Endothelial cell (in vitro differentiated cells): ENCODE results near the gene NDST1. TPM values are rescaled to one million over a fixed set of nuclear protein-coding genes. Genes with fewer than 3 reads are reported as not detected.

Source experiments
- DNase-seq: peaks from one replicate; pipeline ENCODE4 v3.0.0; 2021; ENCODE audit warnings: low spot score
- H3K27ac Mint-ChIP-seq: one replicate; pipeline ENCODE4 v1.8.0; 2021; ENCODE audit warnings: mixed read lengths, inconsistent platforms; ENCODE audit not compliant: unreplicated experiment
- H3K27me3 Mint-ChIP-seq: one replicate; pipeline ENCODE4 v1.8.0; 2021; ENCODE audit warnings: mild to moderate bottlenecking, moderate library complexity, mixed read lengths, inconsistent platforms; ENCODE audit not compliant: unreplicated experiment
- H3K36me3 Mint-ChIP-seq: one replicate; pipeline ENCODE4 v1.8.0; 2021; ENCODE audit warnings: mild to moderate bottlenecking, low read depth, mixed read lengths, inconsistent platforms; ENCODE audit not compliant: unreplicated experiment
- H3K4me1 Mint-ChIP-seq: one replicate; pipeline ENCODE4 v1.8.0; 2021; ENCODE audit warnings: mild to moderate bottlenecking, mixed read lengths, inconsistent platforms; ENCODE audit not compliant: unreplicated experiment
- H3K4me3 Mint-ChIP-seq: one replicate; pipeline ENCODE4 v1.8.0; 2021; ENCODE audit warnings: mild to moderate bottlenecking, mixed read lengths, inconsistent platforms; ENCODE audit not compliant: unreplicated experiment
- H3K9me3 Mint-ChIP-seq: one replicate; pipeline ENCODE4 v1.8.0; 2021; ENCODE audit warnings: mixed read lengths, inconsistent platforms; ENCODE audit not compliant: unreplicated experiment
- total RNA-seq: library from RNA; stranded (reverse); fragmentation: NEBNext Ultra II Directional; extraction: Animal tissue kit (Norgen Biotek cat#: 25700); gene quantifications from one replicate; pipeline ENCODE4 v1.2.1, GENCODE V29; 2021; ENCODE audit not compliant: unreplicated experiment
- TF ChIP-seq, protein P1 (sequence below): fragments of 200-600 bp; sonication (generic); IDR thresholded peaks from one replicate; pipeline ENCODE4 v1.5.0; 2021; ENCODE audit warnings: antibody characterized with exemption; ENCODE audit not compliant: unreplicated experiment

Gene NDST1
- total RNA-seq, 1 donor from 2014 or later = 178 TPM

DNA sequence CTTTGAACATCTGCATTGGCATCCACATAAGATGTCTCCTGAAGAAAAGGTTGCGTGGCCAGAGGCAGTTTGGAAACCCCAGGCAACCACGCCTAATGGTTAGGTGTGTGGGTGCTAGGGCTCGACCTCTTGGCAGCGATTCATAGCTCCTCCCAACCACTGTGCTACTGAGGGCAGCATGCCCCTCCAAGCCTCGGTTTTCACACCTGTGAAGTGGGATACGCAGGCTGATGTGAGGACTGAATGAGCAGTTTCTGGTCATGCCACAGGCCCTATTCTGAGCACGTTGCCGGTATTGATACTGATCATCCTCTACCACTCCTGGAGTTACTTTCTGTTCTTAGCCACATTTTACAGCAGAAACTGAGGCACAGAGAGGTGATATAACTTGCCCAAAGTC lies 19.1 kb downstream of the NDST1 start:
- H3K4me1 Mint-ChIP-seq = peaks cover 16% of the 10 kb centered on the region
- H3K27me3 Mint-ChIP-seq = peaks cover 4% of the 10 kb centered on the region

GRCh38 chr5:150527808-150528207 lies 19.9 kb downstream of the NDST1 start:
- peaks cover 8% of the 10 kb centered on the region for H3K4me1 Mint-ChIP-seq
- H3K27ac Mint-ChIP-seq = no peak overlapping the region
- no peak for DNase-seq
- peaks cover 6% of the 10 kb centered on the region for H3K27me3 Mint-ChIP-seq
- H3K9me3 Mint-ChIP-seq = no peaks in the 10 kb centered on the region
- no peak overlapping the region for H3K4me3 Mint-ChIP-seq
- TF ChIP-seq, protein P1, sequence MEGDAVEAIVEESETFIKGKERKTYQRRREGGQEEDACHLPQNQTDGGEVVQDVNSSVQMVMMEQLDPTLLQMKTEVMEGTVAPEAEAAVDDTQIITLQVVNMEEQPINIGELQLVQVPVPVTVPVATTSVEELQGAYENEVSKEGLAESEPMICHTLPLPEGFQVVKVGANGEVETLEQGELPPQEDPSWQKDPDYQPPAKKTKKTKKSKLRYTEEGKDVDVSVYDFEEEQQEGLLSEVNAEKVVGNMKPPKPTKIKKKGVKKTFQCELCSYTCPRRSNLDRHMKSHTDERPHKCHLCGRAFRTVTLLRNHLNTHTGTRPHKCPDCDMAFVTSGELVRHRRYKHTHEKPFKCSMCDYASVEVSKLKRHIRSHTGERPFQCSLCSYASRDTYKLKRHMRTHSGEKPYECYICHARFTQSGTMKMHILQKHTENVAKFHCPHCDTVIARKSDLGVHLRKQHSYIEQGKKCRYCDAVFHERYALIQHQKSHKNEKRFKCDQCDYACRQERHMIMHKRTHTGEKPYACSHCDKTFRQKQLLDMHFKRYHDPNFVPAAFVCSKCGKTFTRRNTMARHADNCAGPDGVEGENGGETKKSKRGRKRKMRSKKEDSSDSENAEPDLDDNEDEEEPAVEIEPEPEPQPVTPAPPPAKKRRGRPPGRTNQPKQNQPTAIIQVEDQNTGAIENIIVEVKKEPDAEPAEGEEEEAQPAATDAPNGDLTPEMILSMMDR = no peak
- peaks cover 25% of the 10 kb centered on the region for H3K36me3 Mint-ChIP-seq

More for the DNA sequence above, 19.1 kb downstream of the NDST1 start:
- DNase-seq = no peak
- no peaks in the 10 kb centered on the region for H3K9me3 Mint-ChIP-seq
- H3K4me3 Mint-ChIP-seq = peak overlapping the region; percentile 10
- TF ChIP-seq, protein P1 = no peak
- H3K36me3 Mint-ChIP-seq = peaks cover 30% of the 10 kb centered on the region
- H3K27ac Mint-ChIP-seq = no peak overlapping the region

- peaks cover 28% of the 10 kb centered on the region for H3K36me3 Mint-ChIP-seq
- peak overlapping the region; percentile 11 for H3K27ac Mint-ChIP-seq
- H3K27me3 Mint-ChIP-seq = peaks cover 5% of the 10 kb centered on the region
- no peaks in the 10 kb centered on the region for H3K4me1 Mint-ChIP-seq
- no peak overlapping the region for H3K4me3 Mint-ChIP-seq
- TF ChIP-seq, protein P1 = no peak
- DNase-seq = no peak
- no peaks in the 10 kb centered on the region for H3K9me3 Mint-ChIP-seq
These were observed 21.1 kb downstream of the NDST1 start for GRCh38 chr5:150528924-150529546.

DNA sequence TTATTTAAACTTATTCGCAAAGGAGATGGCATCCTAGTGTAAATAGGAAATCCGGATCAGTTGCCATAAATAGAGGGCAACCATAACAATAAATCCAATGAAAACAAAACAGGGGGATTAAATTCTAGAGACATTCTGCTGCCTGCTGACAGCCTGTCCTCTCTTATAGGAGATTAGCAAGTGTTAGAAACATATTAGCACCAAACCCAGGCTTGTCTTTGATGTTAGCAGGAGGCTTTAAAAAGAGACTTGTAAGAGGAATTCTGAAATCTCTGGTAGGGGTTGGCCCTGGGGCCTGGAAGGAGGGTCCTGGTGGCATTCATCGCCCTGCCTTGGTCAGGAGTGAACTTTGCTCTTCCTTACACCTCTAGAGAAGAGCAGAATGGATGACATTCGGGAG lies 21.6 kb downstream of the NDST1 start:
- DNase-seq = no peak

GRCh38 chr5:150530423-150530822 lies 22.5 kb downstream of the NDST1 start:
- TF ChIP-seq, protein P1 = no peak
- Mint-ChIP-seq H3K27ac (no peak overlapping the region), H3K36me3 (peaks cover 42% of the 10 kb centered on the region), H3K4me1 (no peaks in the 10 kb centered on the region), H3K4me3 (no peak overlapping the region), H3K27me3 (peaks cover 9% of the 10 kb centered on the region), H3K9me3 (no peaks in the 10 kb centered on the region)
- DNase-seq = no peak

More for the DNA sequence above, 21.6 kb downstream of the NDST1 start:
- Mint-ChIP-seq H3K27ac (peak overlapping the region; percentile 11), H3K36me3 (peaks cover 33% of the 10 kb centered on the region), H3K4me3 (no peak overlapping the region), H3K27me3 (peaks cover 9% of the 10 kb centered on the region), H3K4me1 (no peaks in the 10 kb centered on the region), H3K9me3 (no peaks in the 10 kb centered on the region)
- TF ChIP-seq, protein P1 = no peak
